GM19452 (cell line): ENCODE data around the gene TTLL1.
A peak's percentile ranks its signal among the peaks of the same experiment; 100 is the strongest.

Source experiments
- ATAC-seq: cut with Tn5 transposase; IDR thresholded peaks from one replicate; pipeline ENCODE4 v1.9.1; 2021; ENCODE audit not compliant: unreplicated experiment

TTLL1 gene

GRCh38 chr22:43088984-43089717 is at the start of gene TTLL1:
Gene TTLL1, minus strand, starts transcription at chr22:43089391. Its CDS starts 13,805 bp downstream, at chr22:43075586.
- ATAC-seq = peak; percentile 79

GRCh38 chr22:43136801-43137200 is 47.6 kb upstream of the TTLL1 start:
- no peak for ATAC-seq

- ATAC-seq = no peak
Measured at GRCh38 chr22:43136255-43136654, 47.1 kb upstream of the TTLL1 start.

GRCh38 chr22:43135565-43135964 is 46.4 kb upstream of the TTLL1 start:
- ATAC-seq = no peak

GRCh38 chr22:43134553-43134952 is 45.4 kb upstream of the TTLL1 start:
- no peak for ATAC-seq

- no peak for ATAC-seq
Measured at GRCh38 chr22:43133401-43133800, 44.2 kb upstream of the TTLL1 start.

GRCh38 chr22:43131773-43132501 is 42.7 kb upstream of the TTLL1 start:
- no peak for ATAC-seq

GRCh38 chr22:43129426-43130425 is 40.5 kb upstream of the TTLL1 start:
- ATAC-seq = no peak

GRCh38 chr22:43128928-43129424 is 39.8 kb upstream of the TTLL1 start:
- ATAC-seq = no peak

GRCh38 chr22:43128116-43128515 is 38.9 kb upstream of the TTLL1 start:
- ATAC-seq = no peak

GRCh38 chr22:43127166-43127908 is 38.1 kb upstream of the TTLL1 start:
- ATAC-seq = no peak

GRCh38 chr22:43126501-43127165 is 37.4 kb upstream of the TTLL1 start:
- no peak for ATAC-seq

- peak; percentile 46 for ATAC-seq
Measured at GRCh38 chr22:43118953-43119458, 29.8 kb upstream of the TTLL1 start.

- ATAC-seq = no peak
Measured at GRCh38 chr22:43118024-43118849, 29.0 kb upstream of the TTLL1 start.

GRCh38 chr22:43116932-43117331 is 27.7 kb upstream of the TTLL1 start:
- no peak for ATAC-seq

- ATAC-seq = no peak
Measured at GRCh38 chr22:43114958-43115357, 25.8 kb upstream of the TTLL1 start.

GRCh38 chr22:43113526-43114251 is 24.5 kb upstream of the TTLL1 start:
- no peak for ATAC-seq
